T-helper 1 cell treated with Interleukin-12 subunit alpha and Interleukin-12 subunit beta and Interleukin-4 antibody, amounts not matched to agents 30 μg/mL and 1 μg/mL, for 36 hours (primary cell): ENCODE measurements around the gene C9orf85.
"Not testable (repeated sequence)": the region's sequence is repeated elsewhere in the genome, so short reads cannot be mapped to it uniquely, and the experiment has no call there.

Experiments used
- H3K27ac Mint-ChIP-seq: one replicate; pipeline ENCODE4 v1.8.0; 2021; ENCODE audit warnings: mild to moderate bottlenecking, mixed read lengths
- H3K27me3 Mint-ChIP-seq: one replicate; pipeline ENCODE4 v1.8.0; 2021; ENCODE audit warnings: low read depth, mixed read lengths
- H3K36me3 Mint-ChIP-seq: one replicate; pipeline ENCODE4 v1.8.0; 2021; ENCODE audit warnings: low read depth, mixed read lengths
- H3K4me1 Mint-ChIP-seq: one replicate; pipeline ENCODE4 v1.8.0; 2021; ENCODE audit warnings: low read depth, mixed read lengths
- H3K4me3 Mint-ChIP-seq: one replicate; pipeline ENCODE4 v1.8.0; 2021; ENCODE audit warnings: mild to moderate bottlenecking, moderate library complexity, mixed read lengths
- H3K9me3 Mint-ChIP-seq: one replicate; pipeline ENCODE4 v1.8.0; 2021; ENCODE audit warnings: mixed read lengths

C9orf85 gene

DNA sequence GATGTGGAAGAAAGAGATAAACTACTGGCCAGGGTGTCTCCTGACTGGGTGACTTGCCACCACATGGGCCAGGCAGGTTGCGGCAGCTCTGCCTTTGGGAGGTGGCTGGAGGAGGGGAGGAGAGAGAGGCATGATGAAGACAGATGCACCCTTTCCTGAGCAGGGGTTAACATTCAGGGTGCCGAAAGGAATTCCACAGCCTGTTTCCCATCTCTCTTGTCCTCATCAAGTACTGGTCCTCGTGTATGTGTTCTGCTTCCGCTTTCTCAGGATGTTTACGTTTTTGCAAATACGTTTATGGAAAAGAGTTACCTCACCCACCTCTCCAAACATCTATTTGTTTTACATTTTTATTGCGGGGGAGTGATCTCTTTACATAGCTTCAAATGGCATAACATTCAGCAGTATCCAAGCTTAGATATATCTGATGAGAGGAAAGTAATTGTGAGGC, 73.4 kb downstream of the C9orf85 start:
- Mint-ChIP-seq H3K36me3 (no peaks in the 10 kb centered on the region), H3K4me1 (no peaks in the 10 kb centered on the region), H3K9me3 (no peaks in the 10 kb centered on the region), H3K27ac (no peak overlapping the region), H3K27me3 (no peaks in the 10 kb centered on the region), H3K4me3 (no peak overlapping the region)

DNA sequence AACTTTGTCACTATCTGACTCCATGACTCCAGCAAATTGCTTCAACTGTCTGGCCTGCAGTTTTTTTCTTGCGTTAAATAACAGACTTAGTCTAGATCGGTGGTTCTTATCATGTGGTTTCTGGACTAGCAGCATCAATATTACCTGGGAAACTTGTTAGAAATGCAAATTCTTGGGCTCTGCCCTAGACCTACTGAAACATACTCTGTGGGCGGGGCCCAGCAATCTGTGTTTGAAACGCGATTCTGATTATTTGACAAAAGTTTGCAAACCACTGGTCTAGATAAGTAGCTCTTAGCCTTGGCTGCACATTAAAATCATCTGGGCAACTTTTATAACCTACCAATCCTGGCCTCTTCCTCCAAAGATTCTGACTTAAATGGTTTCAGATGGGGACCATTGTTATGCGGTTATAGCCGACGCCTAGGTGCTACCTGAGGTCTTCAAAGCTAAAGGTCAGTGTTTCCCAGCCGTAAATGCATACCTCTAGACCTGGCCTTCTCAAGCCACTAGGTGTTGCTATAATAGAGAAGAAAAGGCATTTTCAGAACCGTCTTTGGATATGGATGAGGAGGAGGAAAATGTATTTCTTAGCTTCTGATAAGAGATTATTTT, 74.0 kb downstream of the C9orf85 start:
- H3K27ac Mint-ChIP-seq: no peak overlapping the region
- H3K4me3 Mint-ChIP-seq: no peak overlapping the region
- H3K4me1 Mint-ChIP-seq: no peaks in the 10 kb centered on the region

DNA sequence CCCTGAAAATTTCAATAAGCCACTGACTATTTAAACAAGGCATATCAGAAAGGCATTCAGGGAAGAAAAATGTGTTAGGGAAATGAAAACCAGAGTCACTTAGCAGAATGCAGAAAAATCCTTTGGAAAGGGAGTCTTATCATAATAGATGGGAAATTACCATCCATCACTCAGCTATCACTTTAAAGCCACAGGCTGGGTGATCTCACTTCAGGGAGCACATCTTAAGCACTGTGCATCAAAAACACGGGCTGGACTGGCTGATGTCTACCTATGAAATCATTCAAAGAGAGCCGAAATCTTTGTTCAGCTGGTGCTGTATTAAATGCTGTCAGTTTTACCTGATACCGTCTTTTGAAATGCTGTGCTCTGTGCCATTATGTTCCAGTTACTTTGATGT, 75.5 kb downstream of the C9orf85 start:
- H3K27ac Mint-ChIP-seq: no peak overlapping the region
- no peak overlapping the region for H3K4me3 Mint-ChIP-seq
- H3K9me3 Mint-ChIP-seq: no peaks in the 10 kb centered on the region
- no peaks in the 10 kb centered on the region for H3K4me1 Mint-ChIP-seq
- H3K27me3 Mint-ChIP-seq: no peaks in the 10 kb centered on the region
- no peaks in the 10 kb centered on the region for H3K36me3 Mint-ChIP-seq

More for the DNA sequence above, 74.0 kb downstream of the C9orf85 start:
- Mint-ChIP-seq H3K9me3 (no peaks in the 10 kb centered on the region), H3K27me3 (no peaks in the 10 kb centered on the region), H3K36me3 (no peaks in the 10 kb centered on the region)

DNA sequence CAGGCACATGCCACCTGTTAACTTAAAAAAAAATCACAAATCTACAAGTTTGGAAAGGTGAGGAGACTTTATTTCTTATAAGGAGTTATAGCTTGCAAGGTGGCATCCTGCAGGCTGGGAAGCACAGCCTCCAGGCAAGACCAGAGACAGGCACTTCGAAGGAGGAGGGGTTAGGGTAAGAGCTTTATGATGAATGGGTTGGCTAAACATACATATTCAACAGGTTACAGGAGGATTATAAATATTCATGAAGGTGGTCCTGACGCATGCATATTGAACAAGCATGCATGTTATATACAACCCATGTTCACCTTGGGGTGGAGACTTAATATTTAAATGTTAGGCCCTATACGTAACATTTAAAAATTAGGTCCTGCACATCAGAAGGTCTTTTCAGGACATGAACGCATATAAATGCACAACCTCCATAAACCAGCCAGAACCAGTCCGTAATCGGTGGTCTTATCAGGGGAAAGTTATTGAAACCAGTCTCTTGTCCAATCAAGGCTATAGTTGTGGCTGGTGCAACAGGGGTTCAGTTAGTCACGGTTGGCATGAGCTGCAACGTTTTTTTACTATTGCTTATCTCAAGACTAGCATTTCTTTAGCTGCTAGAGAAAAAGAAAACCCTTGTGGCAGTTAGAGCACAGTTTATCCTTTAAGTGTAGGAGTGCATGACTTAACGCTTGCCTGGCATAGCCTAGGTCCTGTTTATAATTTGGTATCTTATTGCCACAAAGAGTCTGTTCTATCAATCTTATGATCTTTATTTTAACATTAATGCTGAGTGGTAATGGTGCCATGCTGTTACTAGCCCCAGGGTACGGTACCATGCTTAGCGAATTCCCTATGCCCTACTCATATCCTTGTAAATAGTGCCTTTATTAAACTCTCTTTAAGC, 76.3 kb downstream of the C9orf85 start:
- Mint-ChIP-seq H3K4me3 (no peak overlapping the region), H3K36me3 (no peaks in the 10 kb centered on the region), H3K27ac (no peak overlapping the region), H3K27me3 (no peaks in the 10 kb centered on the region), H3K4me1 (no peaks in the 10 kb centered on the region), H3K9me3 (no peaks in the 10 kb centered on the region)

DNA sequence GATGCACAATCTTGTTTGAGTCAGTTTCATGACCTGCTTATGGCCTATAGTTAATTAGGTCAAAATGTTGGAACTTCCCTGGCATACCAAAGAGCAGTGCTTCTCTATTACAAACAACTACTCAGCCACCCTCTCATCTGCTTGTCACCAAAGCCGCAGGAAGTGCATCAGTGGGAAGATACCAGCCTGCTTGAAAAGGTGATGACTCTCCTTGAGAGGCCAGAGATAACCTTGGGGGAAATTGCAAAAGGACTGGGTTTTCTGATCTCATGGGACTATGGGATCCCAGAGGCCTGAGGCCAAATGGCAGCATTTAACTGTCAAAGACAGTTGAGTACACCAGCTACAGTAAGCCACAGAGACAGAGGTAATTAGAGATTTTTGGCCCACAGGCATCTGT, 79.0 kb downstream of the C9orf85 start:
- no peak overlapping the region for H3K4me3 Mint-ChIP-seq
- H3K27me3 Mint-ChIP-seq: no peaks in the 10 kb centered on the region
- H3K36me3 Mint-ChIP-seq: no peaks in the 10 kb centered on the region
- H3K9me3 Mint-ChIP-seq: no peaks in the 10 kb centered on the region
- no peak overlapping the region for H3K27ac Mint-ChIP-seq
- H3K4me1 Mint-ChIP-seq: no peaks in the 10 kb centered on the region

DNA sequence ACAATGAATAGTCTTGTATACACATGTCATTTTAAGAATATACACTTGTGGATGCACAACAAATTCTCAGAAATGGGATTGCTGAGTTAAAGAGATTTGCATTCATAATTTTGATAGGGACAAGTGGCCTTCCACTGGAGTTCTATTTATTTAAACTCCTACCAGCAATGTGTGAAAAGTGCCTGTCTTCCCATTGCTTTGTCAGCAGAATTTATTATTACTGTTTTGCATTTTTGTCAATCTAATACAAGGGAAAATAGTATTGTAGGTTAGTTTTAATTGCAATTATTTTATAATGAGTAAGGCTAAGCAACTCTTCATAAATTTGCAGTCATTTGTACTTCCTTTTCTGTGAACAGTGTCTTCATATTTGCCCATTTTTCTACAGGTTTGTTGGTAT, 94.0 kb downstream of the C9orf85 start:
- H3K4me3 Mint-ChIP-seq: no peak overlapping the region
- no peaks in the 10 kb centered on the region for H3K9me3 Mint-ChIP-seq
- no peak overlapping the region for H3K27ac Mint-ChIP-seq
- H3K27me3 Mint-ChIP-seq: no peaks in the 10 kb centered on the region
- H3K36me3 Mint-ChIP-seq: no peaks in the 10 kb centered on the region
- H3K4me1 Mint-ChIP-seq: no peaks in the 10 kb centered on the region

DNA sequence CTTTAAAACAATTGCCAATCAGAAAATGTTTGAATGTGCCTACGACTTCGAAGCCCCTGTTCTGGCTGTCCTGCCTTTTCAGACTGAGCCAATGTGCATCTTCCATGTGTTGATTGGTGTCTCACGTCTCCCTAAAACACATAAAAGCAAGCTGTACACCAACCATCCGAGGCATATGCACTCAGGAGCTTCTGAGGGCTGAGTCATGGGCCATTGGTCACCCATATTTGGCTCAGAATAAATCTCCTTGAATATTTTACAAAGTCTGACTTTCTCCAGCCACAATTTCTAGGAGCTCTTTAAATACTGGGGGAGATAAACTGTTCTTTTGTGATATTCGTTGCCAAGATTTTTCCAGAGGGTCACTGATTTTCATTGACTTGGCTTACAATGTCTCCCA, 95.1 kb downstream of the C9orf85 start:
- no peaks in the 10 kb centered on the region for H3K36me3 Mint-ChIP-seq
- H3K4me1 Mint-ChIP-seq: no peaks in the 10 kb centered on the region
- no peaks in the 10 kb centered on the region for H3K27me3 Mint-ChIP-seq
- no peaks in the 10 kb centered on the region for H3K9me3 Mint-ChIP-seq
- H3K27ac Mint-ChIP-seq: no peak overlapping the region
- H3K4me3 Mint-ChIP-seq: no peak overlapping the region

DNA sequence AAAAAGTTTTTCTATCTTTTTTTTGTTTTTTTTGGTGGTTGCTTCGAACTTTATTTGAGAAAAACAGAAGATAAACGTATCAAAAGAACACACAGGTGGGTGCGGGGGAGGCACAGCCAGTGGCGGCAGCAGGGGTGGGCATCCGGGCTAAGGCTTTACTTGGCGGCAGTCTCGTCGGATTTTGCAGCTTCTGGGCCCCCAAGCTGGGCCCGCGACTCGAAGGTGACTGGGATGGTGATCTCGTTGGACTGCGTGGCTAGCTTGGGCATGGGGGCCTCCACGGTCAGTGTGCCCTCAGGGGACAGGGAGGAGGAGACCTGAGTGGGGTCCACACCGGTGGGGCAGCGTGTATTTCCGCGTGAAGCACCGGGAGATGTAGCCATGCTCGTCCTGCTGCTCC, 96.3 kb downstream of the C9orf85 start:
- H3K36me3 Mint-ChIP-seq, H3K4me3 Mint-ChIP-seq, H3K27ac Mint-ChIP-seq, H3K4me1 Mint-ChIP-seq, H3K27me3 Mint-ChIP-seq, H3K9me3 Mint-ChIP-seq: not testable (repeated sequence)

DNA sequence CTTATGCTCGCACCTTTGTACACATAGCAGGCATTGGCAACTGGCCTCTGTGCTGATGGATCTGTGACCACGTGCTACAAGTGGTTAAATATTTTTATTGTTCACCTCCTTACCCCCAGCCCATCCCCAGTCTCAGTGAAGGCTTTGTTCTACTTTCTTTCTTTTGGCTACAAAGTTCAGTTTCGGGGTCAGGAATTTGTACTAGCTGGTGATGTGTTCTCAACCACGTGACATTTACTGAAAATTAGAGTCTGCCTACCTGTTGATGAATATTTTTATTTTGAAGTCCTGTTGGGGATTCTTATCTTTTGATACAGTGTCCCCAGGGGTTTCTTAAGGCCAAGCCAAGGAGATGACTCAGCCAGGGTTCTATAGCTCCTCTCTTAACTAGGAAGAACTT, 101.2 kb downstream of the C9orf85 start:
- no peaks in the 10 kb centered on the region for H3K9me3 Mint-ChIP-seq
- no peaks in the 10 kb centered on the region for H3K36me3 Mint-ChIP-seq
- H3K27ac Mint-ChIP-seq: no peak overlapping the region
- H3K4me3 Mint-ChIP-seq: no peak overlapping the region
- no peaks in the 10 kb centered on the region for H3K27me3 Mint-ChIP-seq
- H3K4me1 Mint-ChIP-seq: peaks cover 2% of the 10 kb centered on the region

DNA sequence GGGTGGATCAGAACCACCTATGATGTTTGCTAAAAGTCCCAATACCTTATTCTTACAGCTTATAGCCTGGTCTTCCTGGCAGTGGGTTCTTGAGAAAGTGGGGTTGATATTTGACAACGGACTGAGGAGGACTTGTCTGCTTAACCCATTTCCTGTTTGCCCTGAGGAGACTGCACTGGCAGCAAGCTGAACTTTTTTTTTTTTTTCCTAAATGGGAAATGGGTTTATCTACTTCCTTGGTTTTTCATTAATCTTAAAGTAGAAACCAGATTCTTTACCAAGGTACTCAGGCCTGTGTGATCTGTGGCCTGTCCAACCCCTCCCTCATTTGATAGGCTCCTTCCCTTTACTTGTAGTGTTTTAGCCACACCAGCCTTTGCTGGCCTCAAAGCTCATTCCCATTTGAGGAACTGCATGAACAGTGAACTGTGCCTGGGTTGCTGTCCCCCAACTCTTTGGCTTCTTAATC, 101.9 kb downstream of the C9orf85 start:
- Mint-ChIP-seq H3K4me1 (peaks cover 2% of the 10 kb centered on the region), H3K36me3 (no peaks in the 10 kb centered on the region), H3K27me3 (no peaks in the 10 kb centered on the region), H3K4me3 (no peak overlapping the region), H3K9me3 (no peaks in the 10 kb centered on the region), H3K27ac (no peak overlapping the region)

DNA sequence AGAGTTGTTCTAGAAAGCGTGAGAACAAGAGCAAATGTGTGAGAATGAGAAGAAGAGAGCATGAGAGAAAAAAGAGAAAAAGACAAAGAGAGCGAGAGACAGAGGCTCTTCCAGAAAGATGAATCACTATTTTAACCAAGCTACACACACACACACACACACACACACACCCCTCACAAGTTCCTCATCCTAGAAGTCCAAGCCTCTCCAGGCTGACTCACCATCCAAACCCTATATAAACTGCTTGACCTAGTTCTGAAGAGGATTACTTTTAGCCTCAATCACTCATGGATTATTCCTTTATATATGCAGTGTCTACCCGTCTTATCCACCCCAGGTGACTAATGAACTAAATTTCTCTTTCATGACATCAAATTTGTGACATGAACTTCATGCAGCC, 111.4 kb downstream of the C9orf85 start:
- H3K4me3 Mint-ChIP-seq: no peak overlapping the region

More for the DNA sequence above, 111.4 kb downstream of the C9orf85 start:
- no peaks in the 10 kb centered on the region for H3K36me3 Mint-ChIP-seq
- no peaks in the 10 kb centered on the region for H3K9me3 Mint-ChIP-seq
- no peaks in the 10 kb centered on the region for H3K27me3 Mint-ChIP-seq
- H3K4me1 Mint-ChIP-seq: no peaks in the 10 kb centered on the region
- H3K27ac Mint-ChIP-seq: no peak overlapping the region
